ENCODE data around the gene PCMTD2. TPM values are rescaled to one million over a fixed set of nuclear protein-coding genes. Genes with fewer than 3 reads are reported as not detected.

The PCMTD2 gene
- total and polyA plus RNA-seq, 2 of the 13 experiments (the other 11 are each of a cell fraction or from before 2014, with no cell fraction given), result 47.0 to 76.9 TPM

DNA sequence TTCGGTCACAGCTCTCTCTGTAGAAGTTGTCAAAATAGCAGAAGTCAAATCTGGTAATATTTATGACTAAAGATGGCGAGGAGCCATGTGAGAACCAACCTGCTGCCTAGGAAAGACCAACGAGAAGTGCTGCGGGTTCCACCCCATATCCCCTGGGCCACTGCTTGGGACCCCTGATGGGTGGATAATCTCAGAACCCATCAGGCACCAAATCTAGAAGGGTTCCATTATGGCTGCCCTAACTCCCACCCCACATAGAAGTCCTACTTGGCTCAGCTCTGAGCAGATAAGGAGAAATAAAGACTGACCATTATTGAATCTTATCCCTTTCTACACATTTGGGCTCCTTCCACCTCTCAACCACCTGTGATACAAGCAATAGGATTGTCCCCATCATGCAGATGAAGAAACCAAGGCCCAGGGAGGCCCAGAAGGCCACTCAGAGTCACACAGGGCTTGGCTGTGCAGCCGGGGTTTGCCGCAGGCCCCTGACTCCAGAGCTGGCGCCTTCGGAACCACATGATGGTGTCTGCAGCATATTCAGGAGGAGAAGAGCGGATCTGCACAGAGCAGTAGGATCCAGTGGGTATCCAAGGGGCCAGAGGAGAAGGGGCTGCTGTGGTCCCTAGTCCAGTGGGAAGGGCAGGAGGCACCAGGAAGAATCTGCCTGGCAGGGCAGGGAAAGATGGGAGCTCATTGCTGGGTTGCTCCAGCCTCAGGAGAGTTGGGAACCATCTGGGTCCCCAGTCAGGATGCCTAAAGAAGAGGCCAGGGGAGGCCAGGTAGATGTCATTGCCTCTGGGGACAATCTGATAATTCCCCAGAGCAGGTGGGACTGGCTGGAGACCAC, 9.6 kb upstream of the PCMTD2 start:
- Histone ChIP-seq H3K27me3 (ENCODE audit: control insufficient read depth in 1 of 2, insufficient read depth in 2 of 2, low read length in 2 of 2) (peaks cover 8 to 28% of the 10 kb centered on the region in 2 experiments; a peak in 4 of 5 replicates), H3K4me2 (ENCODE audit: low read depth, low read length) (no peak overlapping the region), H3K27ac (ENCODE audit: extremely low read length, insufficient read depth, low read length) (no peak overlapping the region), H3K9ac (ENCODE audit: insufficient read depth, low read depth, low read length) (no peak overlapping the region), H3K4me3 (replicated peaks in 1 of 3; ENCODE audit: insufficient read depth in 1 of 3, low read depth in 2 of 3, low read length in 3 of 3) (no peak overlapping the region), H4K20me1 (ENCODE audit: insufficient read depth, low read length) (no peaks in the 10 kb centered on the region), H3K9me3 (ENCODE audit: low read length) (no peaks in the 10 kb centered on the region), H3K79me2 (ENCODE audit: insufficient read depth, low read length) (no peaks in the 10 kb centered on the region), H2AFZ (ENCODE audit: low read length) (no peak overlapping the region), H3K4me1 (ENCODE audit: insufficient read depth, low read length) (peaks cover 75% of the 10 kb centered on the region), H3K36me3 (replicated peaks in 1 of 2; ENCODE audit: control insufficient read depth in 1 of 2, insufficient read depth in 2 of 2, low read length in 2 of 2) (no peaks in the 10 kb centered on the region)
- in situ Hi-C loops (cut with HindIII; ENCODE audit: extremely low pct_ligation_motif_present, low pct_unique_long_range_greater_than_20kb), result no loop called here
- TF ChIP-seq, protein P1, sequence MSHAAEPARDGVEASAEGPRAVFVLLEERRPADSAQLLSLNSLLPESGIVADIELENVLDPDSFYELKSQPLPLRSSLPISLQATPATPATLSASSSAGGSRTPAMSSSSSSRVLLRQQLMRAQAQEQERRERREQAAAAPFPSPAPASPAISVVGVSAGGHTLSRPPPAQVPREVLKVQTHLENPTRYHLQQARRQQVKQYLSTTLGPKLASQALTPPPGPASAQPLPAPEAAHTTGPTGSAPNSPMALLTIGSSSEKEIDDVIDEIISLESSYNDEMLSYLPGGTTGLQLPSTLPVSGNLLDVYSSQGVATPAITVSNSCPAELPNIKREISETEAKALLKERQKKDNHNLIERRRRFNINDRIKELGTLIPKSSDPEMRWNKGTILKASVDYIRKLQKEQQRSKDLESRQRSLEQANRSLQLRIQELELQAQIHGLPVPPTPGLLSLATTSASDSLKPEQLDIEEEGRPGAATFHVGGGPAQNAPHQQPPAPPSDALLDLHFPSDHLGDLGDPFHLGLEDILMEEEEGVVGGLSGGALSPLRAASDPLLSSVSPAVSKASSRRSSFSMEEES (CRISPR knock-in tag; IDR thresholded peaks at IDR 0.05), result no peak
- TF ChIP-seq ZNF709 (CRISPR knock-in tag; IDR thresholded peaks at IDR 0.05), result 0 out of 2 replicates have a peak, but pooled peaks have one; percentile 25
- ATAC-seq (no peak), DNase-seq (ENCODE audit: low spot score) (no peak), FAIRE-seq (no peak)
- 70% methylated on average over 9 of the region's 9 CpGs for WGBS (ENCODE audit: low lambda C conversion rate)
- CTCF ChIA-PET (ENCODE audit: low intra/inter-chr PET ratio, low total read pairs), result no interaction called here
- POLR2A ChIA-PET, result interaction anchor here (1.3 to 9.6 kb wide), 4 partner anchors 8 to 57 kb away, joined by 3 to 157 read pairs (median 6); partner anchors contain the start of gene PCMTD2
- intact Hi-C loops (cut with micrococcal nuclease; ENCODE audit: unreplicated experiment), result no loop called here
- no TSS peak for BruUV-seq (replicated peaks)

DNA sequence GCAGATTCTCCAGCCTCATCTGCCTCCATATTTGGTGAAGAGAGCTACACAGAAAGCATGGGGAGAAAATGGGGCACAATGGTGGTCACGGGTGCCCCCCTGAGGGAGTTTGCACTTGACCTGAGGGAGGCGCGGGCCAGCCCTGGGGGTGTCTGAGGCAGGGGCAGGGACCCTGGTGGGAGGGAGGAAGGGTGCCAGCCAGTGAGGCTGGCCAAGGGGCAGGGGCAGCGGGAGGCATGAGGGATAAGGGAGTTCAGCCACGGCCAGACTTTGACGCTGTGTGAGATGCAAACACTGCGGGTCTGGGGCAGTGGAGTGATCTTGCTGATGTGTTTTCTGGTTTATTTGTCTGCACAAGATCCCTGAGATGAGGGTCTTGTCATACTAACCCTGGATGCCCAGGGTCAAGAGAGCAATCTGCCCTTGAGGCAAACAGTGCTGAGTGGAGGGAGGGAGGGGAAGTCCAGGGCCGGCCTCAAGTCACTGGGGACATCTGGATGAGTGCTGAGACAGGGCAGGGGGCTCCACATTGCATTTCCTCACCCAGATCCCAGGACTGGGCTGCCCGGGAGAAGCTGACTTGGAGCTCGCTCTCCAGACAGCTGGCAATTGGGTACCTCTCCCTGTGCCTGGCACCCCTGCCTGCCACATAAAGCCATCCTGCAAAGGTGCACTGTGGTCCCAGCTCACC, 8.8 kb upstream of the PCMTD2 start:
- Histone ChIP-seq H3K4me3 (replicated peaks in 1 of 3; ENCODE audit: insufficient read depth in 1 of 3, low read depth in 2 of 3, low read length in 3 of 3) (no peak overlapping the region), H3K27ac (ENCODE audit: extremely low read length, insufficient read depth, low read length) (no peak overlapping the region), H3K4me1 (ENCODE audit: insufficient read depth, low read length) (peaks cover 74% of the 10 kb centered on the region), H3K79me2 (ENCODE audit: insufficient read depth, low read length) (no peaks in the 10 kb centered on the region), H3K36me3 (replicated peaks in 1 of 2; ENCODE audit: control insufficient read depth in 1 of 2, insufficient read depth in 2 of 2, low read length in 2 of 2) (no peaks in the 10 kb centered on the region), H3K9me3 (ENCODE audit: low read length) (no peaks in the 10 kb centered on the region), H3K27me3 (ENCODE audit: control insufficient read depth in 1 of 2, insufficient read depth in 2 of 2, low read length in 2 of 2) (peaks cover 8 to 28% of the 10 kb centered on the region in 2 experiments), H4K20me1 (ENCODE audit: insufficient read depth, low read length) (no peaks in the 10 kb centered on the region), H3K4me2 (ENCODE audit: low read depth, low read length) (no peak overlapping the region), H3K9ac (ENCODE audit: insufficient read depth, low read depth, low read length) (no peak overlapping the region), H2AFZ (ENCODE audit: low read length) (no peak overlapping the region)
- ATAC-seq (no peak), DNase-seq (ENCODE audit: low spot score) (no peak), FAIRE-seq (no peak)
- intact Hi-C loops (cut with micrococcal nuclease; ENCODE audit: unreplicated experiment), result no loop called here
- ChIA-PET CTCF (ENCODE audit: low intra/inter-chr PET ratio, low total read pairs) (no interaction called here), POLR2A (interaction anchor here (1.3 to 2.0 kb wide), 3 partner anchors 9 to 58 kb away, joined by 3 to 8 read pairs (median 3); partner anchors contain the start of gene PCMTD2)
- BruUV-seq (replicated peaks), result no TSS peak
- 51% methylated on average over 10 of the region's 10 CpGs for WGBS (ENCODE audit: low lambda C conversion rate)
- in situ Hi-C loops (cut with HindIII; ENCODE audit: extremely low pct_ligation_motif_present, low pct_unique_long_range_greater_than_20kb), result no loop called here
- no peak for TF ChIP-seq HOXD1 (CRISPR knock-in tag; IDR thresholded peaks at IDR 0.05)
- TF ChIP-seq HDAC1 (CRISPR knock-in tag; IDR thresholded peaks at IDR 0.05), result no peak
- no peak for TF ChIP-seq FOXO1 (CRISPR knock-in tag; IDR thresholded peaks at IDR 0.05)
- TF ChIP-seq, protein P2, sequence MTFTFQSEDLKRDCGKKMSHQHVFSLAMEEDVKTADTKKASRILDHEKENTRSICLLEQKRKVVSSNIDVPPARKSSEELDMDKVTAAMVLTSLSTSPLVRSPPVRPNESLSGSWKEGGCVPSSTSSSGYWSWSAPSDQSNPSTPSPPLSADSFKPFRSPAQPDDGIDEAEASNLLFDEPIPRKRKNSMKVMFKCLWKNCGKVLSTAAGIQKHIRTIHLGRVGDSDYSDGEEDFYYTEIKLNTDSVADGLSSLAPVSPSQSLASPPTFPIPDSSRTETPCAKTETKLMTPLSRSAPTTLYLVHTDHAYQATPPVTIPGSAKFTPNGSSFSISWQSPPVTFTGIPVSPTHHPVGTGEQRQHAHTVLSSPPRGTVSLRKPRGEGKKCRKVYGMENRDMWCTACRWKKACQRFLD (CRISPR knock-in tag; IDR thresholded peaks at IDR 0.05; ENCODE audit: borderline replicate concordance), result 0 out of 2 replicates have a peak, but pooled peaks have one; percentile 21
- no peak for TF ChIP-seq DMAP1 (CRISPR knock-in tag; IDR thresholded peaks at IDR 0.05)
- 0 out of 2 replicates have a peak, but pooled peaks have one; percentile 15 for TF ChIP-seq ZNF737 (CRISPR knock-in tag; IDR thresholded peaks at IDR 0.05; ENCODE audit: borderline replicate concordance)
- TF ChIP-seq MTA1 (CRISPR knock-in tag; IDR thresholded peaks at IDR 0.05; ENCODE audit: borderline replicate concordance), result 0 out of 2 replicates have a peak, but pooled peaks have one; percentile 25
